Mononuclear cell (primary cell): ENCODE measurements around the gene LYPD8. TPM values are rescaled to one million over a fixed set of nuclear protein-coding genes. Genes with fewer than 3 reads are reported as not detected.
"Not testable (repeated sequence)": the region's sequence is repeated elsewhere in the genome, so short reads cannot be mapped to it uniquely, and the experiment has no call there.

Experiments
- H3K27me3 ChIP-seq: 2 replicates; pipeline ENCODE4 v1.6.0; 2011; ENCODE audit warnings: low read length, control low read depth; ENCODE audit not compliant: insufficient read depth
- H3K4me1 ChIP-seq: 2 replicates; pipeline ENCODE4 v1.5.1; 2011; ENCODE audit warnings: mild to moderate bottlenecking, low read length, control low read depth; ENCODE audit not compliant: insufficient read depth
- H3K4me3 ChIP-seq: 2 replicates; pipeline ENCODE4 v1.5.1; 2011; ENCODE audit warnings: mild to moderate bottlenecking, low read length, moderate library complexity
- H3K9me3 ChIP-seq: 2 replicates; pipeline ENCODE4 v1.5.1; 2011; ENCODE audit warnings: low read depth, mild to moderate bottlenecking, control low read depth, low read length
- total RNA-seq: library from RNA; depleted of rRNA; stranded (reverse); fragments of >200 nt; gene quantifications from one replicate; pipeline ENCODE4 v1.2.3, GENCODE V29; 2012

Gene LYPD8
- total RNA-seq, result not detected

GRCh38 chr1:248755517-248755916, at the start of gene LYPD8:
LYPD8 (minus strand) TSS chr1:248755759; CDS start chr1:248751081, 4,678 bp downstream.
- Histone ChIP-seq H3K4me3 (no peak within 1 kb of the TSS), H3K27me3 (no peaks in the 10 kb centered on the region), H3K9me3 (no peaks in the 10 kb centered on the region), H3K4me1 (peaks cover 4% of the 10 kb centered on the region)

- H3K4me3 ChIP-seq, result no peak overlapping the region
- no peaks in the 10 kb centered on the region for H3K9me3 ChIP-seq
- H3K27me3 ChIP-seq, result no peaks in the 10 kb centered on the region
- peaks cover 50% of the 10 kb centered on the region for H3K4me1 ChIP-seq
These were observed 49.5 kb upstream of the LYPD8 start for GRCh38 chr1:248804771-248805681.

GRCh38 chr1:248803501-248803900, 47.9 kb upstream of the LYPD8 start:
- peaks cover 50% of the 10 kb centered on the region for H3K4me1 ChIP-seq
- not testable (repeated sequence) for H3K4me3 ChIP-seq, H3K9me3 ChIP-seq, H3K27me3 ChIP-seq

GRCh38 chr1:248802454-248802853, 46.9 kb upstream of the LYPD8 start:
- no peaks in the 10 kb centered on the region for H3K27me3 ChIP-seq
- H3K4me1 ChIP-seq, result peaks cover 47% of the 10 kb centered on the region
- H3K9me3 ChIP-seq, result no peaks in the 10 kb centered on the region
- no peak overlapping the region for H3K4me3 ChIP-seq

GRCh38 chr1:248800459-248800858, 44.9 kb upstream of the LYPD8 start:
- Histone ChIP-seq H3K4me3 (no peak overlapping the region), H3K4me1 (peaks cover 27% of the 10 kb centered on the region), H3K27me3 (no peaks in the 10 kb centered on the region), H3K9me3 (no peaks in the 10 kb centered on the region)

- no peak overlapping the region for H3K4me3 ChIP-seq
- H3K27me3 ChIP-seq, result no peaks in the 10 kb centered on the region
- H3K4me1 ChIP-seq, result peaks cover 14% of the 10 kb centered on the region
- H3K9me3 ChIP-seq, result no peaks in the 10 kb centered on the region
These were observed 43.2 kb upstream of the LYPD8 start for GRCh38 chr1:248798791-248799190.

- not testable (repeated sequence) for H3K4me3 ChIP-seq, H3K9me3 ChIP-seq, H3K27me3 ChIP-seq
- H3K4me1 ChIP-seq, result peaks cover 27% of the 10 kb centered on the region
These were observed 39.1 kb upstream of the LYPD8 start for GRCh38 chr1:248794663-248795062.

GRCh38 chr1:248793592-248793991, 38.0 kb upstream of the LYPD8 start:
- no peaks in the 10 kb centered on the region for H3K27me3 ChIP-seq
- peaks cover 27% of the 10 kb centered on the region for H3K4me1 ChIP-seq
- H3K9me3 ChIP-seq, result no peaks in the 10 kb centered on the region
- no peak overlapping the region for H3K4me3 ChIP-seq

- Histone ChIP-seq H3K4me1 (peaks cover 27% of the 10 kb centered on the region), H3K27me3 (no peaks in the 10 kb centered on the region), H3K9me3 (no peaks in the 10 kb centered on the region), H3K4me3 (no peak overlapping the region)
These were observed 36.8 kb upstream of the LYPD8 start for GRCh38 chr1:248792342-248792741.

GRCh38 chr1:248791010-248791409, 35.5 kb upstream of the LYPD8 start:
- no peak overlapping the region for H3K4me3 ChIP-seq
- H3K9me3 ChIP-seq, result no peaks in the 10 kb centered on the region
- H3K4me1 ChIP-seq, result peaks cover 38% of the 10 kb centered on the region
- H3K27me3 ChIP-seq, result no peaks in the 10 kb centered on the region

GRCh38 chr1:248790456-248790855, 34.9 kb upstream of the LYPD8 start:
- H3K4me1 ChIP-seq, result peaks cover 44% of the 10 kb centered on the region
- H3K4me3 ChIP-seq, result no peak overlapping the region
- H3K27me3 ChIP-seq, result no peaks in the 10 kb centered on the region

GRCh38 chr1:248789337-248789736, 33.8 kb upstream of the LYPD8 start:
- not testable (repeated sequence) for H3K4me3 ChIP-seq
- peaks cover 44% of the 10 kb centered on the region for H3K4me1 ChIP-seq

More at GRCh38 chr1:248790456-248790855, 34.9 kb upstream of the LYPD8 start:
- H3K9me3 ChIP-seq, result no peaks in the 10 kb centered on the region

GRCh38 chr1:248788327-248788726, 32.8 kb upstream of the LYPD8 start:
- H3K9me3 ChIP-seq, result no peaks in the 10 kb centered on the region
- no peaks in the 10 kb centered on the region for H3K27me3 ChIP-seq
- no peak overlapping the region for H3K4me3 ChIP-seq
- peaks cover 38% of the 10 kb centered on the region for H3K4me1 ChIP-seq

More at GRCh38 chr1:248789337-248789736, 33.8 kb upstream of the LYPD8 start:
- H3K9me3 ChIP-seq, H3K27me3 ChIP-seq: not testable (repeated sequence)

- Histone ChIP-seq H3K4me1 (peaks cover 32% of the 10 kb centered on the region), H3K27me3 (no peaks in the 10 kb centered on the region), H3K4me3 (no peak overlapping the region), H3K9me3 (no peaks in the 10 kb centered on the region)
These were observed 31.9 kb upstream of the LYPD8 start for GRCh38 chr1:248787430-248787829.

- Histone ChIP-seq H3K9me3 (no peaks in the 10 kb centered on the region), H3K4me3 (no peak overlapping the region), H3K27me3 (no peaks in the 10 kb centered on the region), H3K4me1 (peaks cover 21% of the 10 kb centered on the region)
These were observed 30.6 kb upstream of the LYPD8 start for GRCh38 chr1:248786156-248786555.

- Histone ChIP-seq H3K4me1 (peaks cover 21% of the 10 kb centered on the region), H3K27me3 (no peaks in the 10 kb centered on the region), H3K4me3 (no peak overlapping the region), H3K9me3 (no peaks in the 10 kb centered on the region)
These were observed 27.8 kb upstream of the LYPD8 start for GRCh38 chr1:248783367-248783766.
